UCSD-AML1 (cell line): ENCODE data around the gene TRIM54.
"Not testable (repeated sequence)": the region's sequence is repeated elsewhere in the genome, so short reads cannot be mapped to it uniquely, and the experiment has no call there.

ENCODE experiments used
- DNase-seq: peaks from one replicate; lab custom pipeline; 2025; ENCODE audit not compliant: unreplicated experiment; lab: John Stamatoyannopoulos, UW

TRIM54 gene

DNA sequence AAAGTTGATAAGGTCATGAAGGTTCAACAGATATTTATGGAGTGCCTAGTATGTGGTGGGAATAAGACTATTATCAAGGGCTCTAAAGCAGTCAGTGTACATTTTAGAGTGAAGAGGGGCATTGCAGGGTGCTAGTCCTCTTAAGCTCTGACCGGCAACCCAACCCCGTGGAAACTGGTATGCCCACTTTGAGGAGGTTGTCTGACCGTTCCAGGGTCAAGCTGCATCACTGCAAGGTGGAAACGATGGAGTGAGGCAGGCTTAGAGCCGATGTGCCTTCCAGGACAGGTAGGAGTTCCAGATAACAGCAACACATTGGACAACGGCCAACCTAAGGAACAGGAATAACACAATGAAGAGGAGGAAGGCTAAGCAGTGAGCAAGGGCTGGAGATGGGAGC is 27.4 kb downstream of the TRIM54 start:
- DNase-seq: no peak

DNA sequence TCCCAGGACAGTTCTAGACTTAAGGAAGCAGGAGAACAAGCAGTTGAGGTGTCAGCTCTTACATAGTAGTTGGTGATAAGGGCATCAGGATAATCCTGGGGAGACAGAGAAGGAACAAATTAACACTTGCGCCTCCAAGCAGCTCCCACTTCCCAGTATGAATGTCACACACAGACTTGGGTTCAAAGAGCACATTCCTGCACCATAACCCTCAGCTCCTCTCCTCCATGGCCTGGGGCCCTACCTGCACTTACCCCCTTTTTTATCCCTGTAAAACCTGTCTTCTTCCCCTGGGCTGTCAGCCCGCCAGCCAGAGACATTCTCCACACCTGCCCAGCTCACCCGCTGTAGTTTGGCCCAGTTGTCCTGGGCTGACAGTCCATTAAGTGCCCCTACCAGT is 29.9 kb downstream of the TRIM54 start:
- DNase-seq: no peak

DNA sequence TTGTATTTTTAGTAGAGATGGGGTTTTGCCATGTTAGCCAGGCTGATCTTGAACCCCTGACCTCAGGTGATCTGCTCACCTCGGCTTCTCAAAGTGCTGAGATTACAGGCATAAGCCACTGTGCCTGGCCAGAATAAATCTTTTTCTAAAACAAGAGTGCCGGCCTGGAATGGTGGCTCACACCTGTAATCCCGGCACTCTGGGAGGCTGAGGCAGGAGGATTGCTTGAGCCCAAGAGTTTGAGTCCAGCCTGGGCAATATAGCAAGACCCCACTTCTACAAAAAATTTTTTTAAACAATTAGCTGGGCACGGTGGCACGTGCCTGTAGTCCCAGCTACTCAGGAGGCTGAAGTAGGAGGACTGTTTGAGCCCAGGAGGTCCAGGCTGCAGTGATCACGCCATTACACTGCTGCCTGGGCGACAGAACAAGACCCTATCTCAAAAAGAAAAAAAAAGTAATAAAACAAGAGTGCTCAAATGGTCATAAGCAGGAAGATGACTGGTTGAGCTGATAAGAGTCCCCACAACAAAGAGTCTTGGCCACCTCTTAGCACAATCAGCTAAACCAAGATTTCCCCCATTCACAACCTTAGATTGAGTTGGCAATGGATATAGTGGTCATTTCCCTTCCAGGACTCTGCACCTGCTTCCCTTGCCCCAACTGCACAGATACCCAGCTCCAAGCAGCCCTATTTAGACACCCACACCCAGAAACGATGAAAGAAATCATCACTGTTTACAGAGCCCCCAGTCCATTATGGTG is 31.8 kb downstream of the TRIM54 start:
- DNase-seq: no peak

DNA sequence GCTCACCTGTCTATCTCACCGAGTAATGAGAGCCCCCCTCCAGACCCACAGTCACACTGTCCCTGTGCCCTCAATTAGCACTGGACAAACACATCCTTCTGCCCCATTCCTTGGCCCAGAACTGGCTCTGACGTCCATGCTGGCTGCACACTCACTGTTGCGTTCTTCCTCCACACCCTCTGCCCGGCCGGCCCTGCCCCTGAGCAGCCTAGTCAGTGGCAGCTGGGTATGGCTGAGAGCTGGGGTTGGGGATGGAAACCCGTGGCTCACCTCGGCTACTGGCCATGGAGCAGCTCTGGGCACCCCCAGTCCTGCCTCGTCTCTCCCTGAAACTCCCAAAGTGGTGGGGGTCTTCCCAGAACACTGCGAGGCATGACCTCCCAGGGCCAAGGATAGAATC is 32.5 kb downstream of the TRIM54 start:
- DNase-seq: no peak

DNA sequence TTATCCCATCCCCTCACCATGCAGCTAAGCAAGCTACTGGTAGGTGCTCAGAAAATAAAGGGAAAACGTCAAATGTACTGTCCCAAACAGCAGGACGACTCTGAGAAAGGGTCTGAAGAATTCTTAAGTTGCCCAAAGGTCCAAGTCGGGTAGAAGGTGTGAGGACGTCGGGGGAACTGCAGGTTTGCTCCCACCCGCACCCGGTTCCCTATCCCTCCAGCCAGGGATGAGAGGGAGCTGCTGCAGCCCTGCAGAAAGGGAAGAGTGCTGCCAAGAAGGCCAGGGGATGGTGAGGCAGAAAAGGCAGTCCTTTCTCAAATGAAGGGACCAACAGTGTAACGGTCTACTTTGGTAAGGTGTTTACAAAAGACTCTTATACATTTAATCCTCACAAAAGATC is 32.9 kb downstream of the TRIM54 start:
- no peak for DNase-seq

DNA sequence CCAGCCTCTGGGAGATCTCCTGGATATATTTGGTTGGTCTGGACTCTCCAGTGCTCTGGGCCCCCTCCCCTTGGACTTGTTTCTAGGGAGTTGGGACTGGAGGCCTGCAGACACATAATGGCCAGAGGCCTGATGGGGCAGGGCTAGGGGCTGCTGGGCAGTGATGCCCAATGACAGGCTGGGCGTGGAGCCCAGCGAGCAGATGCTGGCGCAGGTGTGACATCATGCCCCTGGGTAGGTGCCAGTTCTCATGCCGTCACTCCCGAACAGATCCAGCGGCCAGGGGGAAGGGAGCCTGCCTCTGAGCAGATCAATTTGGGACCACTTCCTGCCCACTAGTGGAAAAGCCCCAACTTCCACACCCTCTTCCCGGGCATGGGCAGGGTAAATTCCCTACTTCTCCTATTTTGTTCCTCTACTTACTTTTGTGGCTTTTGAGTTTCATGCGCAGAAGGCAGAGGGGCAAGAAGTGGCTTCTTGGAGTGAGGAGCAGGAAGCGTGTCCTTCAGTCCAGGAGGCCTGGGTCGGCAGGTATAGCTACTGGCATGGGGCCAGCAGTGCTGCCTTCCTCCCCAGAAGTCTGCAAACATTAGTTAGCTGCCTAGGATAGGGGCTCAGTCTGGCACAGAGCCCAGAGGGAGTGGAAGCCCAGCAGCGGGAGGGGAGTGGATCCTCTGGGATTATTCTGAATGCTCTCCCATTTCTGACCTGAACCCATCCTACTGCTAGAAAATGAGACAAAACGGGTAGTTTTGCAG is 34.6 kb downstream of the TRIM54 start:
- no peak for DNase-seq

DNA sequence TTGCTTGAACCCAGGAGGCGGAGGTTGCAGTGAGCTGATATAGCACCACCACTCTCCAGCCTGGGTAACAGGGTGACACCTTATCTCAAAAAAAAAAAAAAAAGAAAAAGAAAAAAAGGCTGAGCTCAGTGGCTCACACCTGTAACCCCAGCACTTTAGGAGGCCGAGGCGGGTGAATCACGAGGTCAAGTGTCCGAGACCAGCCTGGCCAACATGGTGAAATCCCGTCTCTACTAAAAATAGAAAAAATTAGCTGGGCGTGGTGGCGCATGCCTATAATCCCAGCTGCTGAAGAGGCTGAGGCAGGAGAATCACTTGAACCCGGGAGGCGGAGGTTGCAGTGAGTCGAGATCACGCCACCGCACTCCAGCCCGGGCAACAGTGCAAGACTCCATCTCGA is 37.6 kb downstream of the TRIM54 start:
- DNase-seq: not testable (repeated sequence)

DNA sequence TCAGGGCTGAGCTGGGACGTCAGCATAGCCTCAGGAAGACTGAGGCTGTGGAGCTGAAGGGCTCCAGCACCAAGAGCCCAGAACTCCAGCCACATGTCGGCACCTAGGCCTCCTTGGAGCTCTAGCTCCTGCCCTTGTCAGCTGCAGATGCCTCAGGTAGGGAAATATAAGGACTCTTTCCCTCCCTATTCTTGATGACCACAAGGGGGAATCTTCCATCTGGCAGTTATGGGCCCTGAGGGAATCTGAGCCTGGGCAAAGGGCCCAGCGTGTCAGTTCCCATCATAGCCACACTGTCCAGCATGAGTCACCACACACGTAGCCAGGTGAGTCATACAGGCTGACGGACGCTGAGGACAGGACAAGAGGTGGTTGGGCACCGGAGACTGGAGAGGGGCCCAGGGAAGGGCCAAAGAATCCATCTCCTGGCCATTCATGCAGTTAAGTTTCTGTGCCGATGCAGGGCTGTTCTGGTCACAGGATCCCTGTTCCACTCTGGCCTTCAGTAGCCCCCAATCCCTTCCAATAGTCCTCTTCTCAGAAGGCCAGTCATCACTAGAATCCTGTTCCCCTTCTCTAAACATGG is 38.8 kb downstream of the TRIM54 start:
- DNase-seq: no peak

DNA sequence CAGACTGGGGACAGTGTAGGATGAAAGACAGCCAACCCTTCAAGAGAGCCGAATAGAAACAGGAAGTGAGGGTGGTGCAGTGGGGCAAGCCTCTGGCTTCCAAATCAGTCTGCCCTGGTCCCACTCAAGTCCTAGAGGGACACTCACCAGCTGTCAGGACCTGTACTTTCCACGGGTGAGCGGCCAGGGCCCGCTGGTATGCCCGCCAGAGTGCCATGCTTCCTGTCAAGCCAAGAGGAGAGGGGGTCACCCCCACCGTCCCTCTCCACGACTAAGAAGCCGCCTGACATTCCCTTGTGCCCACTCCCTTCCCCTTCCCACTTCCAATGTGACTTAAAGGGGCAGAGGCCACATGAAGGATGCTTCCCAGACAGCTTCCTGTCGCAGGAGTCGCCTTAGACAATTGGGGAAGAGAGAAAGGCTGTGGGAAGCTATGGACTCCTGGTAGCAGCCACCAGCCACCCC is 40.1 kb downstream of the TRIM54 start:
- DNase-seq: no peak

DNA sequence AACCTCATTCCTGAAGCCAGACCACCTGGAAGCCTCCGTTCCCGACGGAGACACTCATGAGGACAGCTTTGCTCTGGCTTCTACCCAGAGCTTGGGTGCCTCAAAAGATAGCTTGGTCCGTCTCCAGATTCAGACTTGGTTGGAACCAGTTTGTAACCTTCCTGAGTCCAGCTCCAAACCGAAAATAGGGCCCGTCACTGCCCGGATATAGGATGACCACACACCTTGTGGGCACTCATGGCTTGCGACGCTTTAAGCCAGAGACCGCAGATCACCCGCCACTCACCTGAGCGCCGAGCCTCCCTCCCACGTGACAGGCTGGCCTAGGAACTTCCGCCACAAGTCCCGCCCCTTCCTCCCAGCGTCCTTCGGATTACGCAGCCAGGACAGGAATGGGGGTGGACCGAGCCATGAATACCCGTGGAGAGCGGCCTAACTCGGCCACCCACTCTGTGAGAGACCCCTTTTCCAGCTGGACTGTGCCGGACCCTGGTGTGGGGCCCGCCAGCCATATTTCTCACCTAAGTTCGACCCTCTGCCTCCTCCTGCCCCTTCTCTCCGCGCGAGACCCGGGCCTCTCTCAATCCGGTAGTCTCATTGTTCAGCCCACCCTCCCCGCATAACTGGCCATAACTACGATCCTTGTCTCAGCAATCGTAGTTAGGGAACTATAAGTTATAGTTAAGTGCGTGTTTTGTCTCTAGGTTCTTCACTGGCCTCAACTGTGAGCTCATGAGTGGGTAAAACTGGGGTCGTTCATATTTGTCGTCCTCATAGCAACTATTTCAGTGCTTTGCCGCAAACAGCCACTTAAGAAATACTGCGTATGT is 40.8 kb downstream of the TRIM54 start, which contains the start of gene MPV17:
TSS of gene MPV17 (minus strand) at position 332 of the 830 bp plus-strand sequence. CDS start 580 bp downstream, outside the sequence.
- peak; percentile 85 for DNase-seq

DNA sequence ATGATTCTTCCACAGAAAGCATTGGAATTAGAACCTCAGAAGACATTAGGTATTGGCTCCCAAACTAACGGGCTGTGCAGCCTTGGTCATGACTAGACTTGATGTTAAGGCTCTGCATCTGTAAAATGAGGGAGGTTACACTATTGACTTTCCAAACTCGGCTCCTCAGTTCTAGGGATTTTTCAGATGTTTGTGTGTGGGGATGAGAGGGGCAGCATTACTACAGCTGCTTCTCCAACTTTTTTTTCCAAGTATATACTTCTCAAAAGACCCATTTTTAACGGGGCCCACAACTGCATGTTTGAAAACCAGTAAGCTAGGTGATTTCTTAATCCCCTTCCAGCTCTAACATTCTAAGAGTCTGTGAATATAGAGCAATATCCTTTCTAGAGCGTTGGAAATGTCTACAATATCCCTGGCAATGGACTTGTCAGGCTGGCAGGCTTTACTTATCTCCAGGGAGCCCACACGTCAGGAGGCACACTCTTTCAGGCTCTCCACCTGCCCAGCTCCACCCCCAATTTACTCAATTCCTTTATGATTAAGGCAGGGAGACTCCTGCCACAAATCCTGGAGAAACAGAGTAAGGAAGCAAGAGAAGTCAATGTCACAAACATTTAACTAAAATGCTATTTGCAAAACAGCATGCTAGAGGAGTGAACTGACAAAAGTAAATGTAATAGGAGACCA is 41.5 kb downstream of the TRIM54 start:
- DNase-seq: no peak

DNA sequence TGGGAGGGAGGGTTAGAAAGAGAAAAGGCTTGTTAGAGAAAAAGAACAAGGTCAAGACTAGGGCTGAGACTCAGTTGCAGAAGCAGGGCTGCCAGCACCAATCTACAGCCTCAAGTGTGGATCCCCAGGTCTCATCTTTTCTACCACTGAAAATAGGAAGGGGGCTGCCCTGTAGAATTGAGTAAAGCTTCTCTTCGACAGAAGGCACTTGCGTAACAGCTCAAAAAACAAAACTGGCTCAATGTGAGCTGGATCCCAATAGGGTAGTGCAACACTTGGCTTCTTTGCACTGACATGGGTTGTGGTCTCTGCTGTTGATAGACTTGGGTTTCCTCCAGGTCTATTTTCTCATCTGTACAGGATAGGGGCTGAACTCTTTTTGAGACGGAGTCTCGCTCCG is 42.5 kb downstream of the TRIM54 start:
- DNase-seq: no peak

DNA sequence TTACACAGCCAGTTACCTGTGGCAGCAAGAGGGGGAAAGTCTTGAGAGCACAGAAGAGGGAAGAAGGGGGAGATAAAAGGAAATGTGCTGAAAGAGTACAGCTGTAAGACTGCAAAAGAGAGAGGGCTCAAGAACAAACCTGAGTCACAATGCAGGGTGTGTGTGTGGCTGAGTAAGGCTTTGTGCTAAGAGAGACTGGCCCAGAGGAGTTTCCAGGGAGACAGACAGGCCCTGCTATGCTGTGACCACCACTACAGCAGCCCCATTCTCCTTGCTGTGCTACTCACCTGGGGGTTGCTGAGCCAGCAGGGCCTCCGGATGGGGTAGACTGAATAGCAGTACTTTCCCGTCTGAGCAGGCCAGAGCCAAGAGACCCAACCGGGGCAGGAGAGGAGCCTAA is 53.1 kb downstream of the TRIM54 start:
- no peak for DNase-seq

DNA sequence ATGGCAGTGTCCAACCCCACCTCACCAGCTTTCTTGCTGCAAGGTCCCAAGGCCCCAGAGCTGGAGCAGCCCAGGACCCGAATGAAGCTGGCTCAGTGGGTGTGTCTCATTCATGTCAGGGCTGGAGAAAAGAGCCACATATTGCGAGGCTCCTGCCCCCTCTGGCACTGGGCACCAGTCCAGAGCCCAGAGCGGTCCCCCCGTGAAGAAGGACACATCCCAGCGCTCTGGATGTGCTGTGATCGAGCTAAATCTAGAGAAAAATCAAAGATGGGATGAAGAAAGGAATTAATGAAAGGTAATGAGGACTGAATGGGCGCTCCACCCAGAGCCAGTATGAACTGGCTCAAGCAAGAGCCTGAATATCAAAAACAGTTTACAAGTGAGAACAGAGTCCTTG is 53.9 kb downstream of the TRIM54 start:
- no peak for DNase-seq

DNA sequence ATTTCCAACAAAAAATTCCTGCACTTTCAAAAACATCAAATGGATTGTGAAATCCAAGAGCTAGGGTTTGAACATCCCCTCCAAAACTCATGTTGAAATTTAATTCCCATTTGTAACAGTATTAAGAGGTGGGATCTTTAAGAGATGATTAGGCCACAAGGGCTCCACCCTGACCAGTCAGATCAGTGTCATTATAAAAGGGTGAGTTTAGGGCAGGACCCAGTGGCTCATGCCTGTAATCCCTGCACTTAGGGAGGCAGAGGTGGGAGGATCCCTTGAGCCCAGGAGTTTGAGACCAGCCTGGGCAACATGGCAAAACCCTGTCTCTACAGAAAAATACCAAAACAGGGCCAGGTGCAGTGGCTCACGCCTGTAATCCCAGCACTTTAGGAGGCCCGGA is 65.4 kb downstream of the TRIM54 start:
- no peak for DNase-seq

DNA sequence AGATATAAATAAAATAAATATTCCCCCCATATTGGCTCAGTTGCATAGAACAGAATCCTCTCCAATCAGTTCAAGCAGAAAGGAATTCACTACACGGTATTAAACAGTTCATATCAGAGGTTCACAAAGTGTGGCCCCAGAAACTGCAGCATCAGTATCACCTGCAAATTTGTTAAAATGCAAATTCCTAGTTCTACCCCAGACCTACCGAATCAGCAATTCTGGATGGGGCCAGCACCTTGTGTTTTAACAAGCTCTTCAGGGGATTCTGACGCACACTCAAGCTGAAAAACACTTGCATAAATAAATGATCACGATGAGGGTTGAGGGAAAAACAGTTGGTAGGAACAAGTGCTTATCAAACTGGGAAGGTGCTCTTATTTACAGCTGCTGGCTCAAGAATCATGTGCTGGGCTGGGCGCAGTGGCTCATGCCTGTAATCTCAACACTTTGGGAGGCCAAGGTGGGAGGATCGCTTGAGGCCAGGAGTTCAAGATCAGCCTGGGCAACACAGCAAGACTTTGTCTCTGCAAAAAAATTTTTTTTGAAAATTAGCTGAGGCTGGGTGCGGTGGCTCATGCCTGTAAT is 68.0 kb downstream of the TRIM54 start:
- no peak for DNase-seq

DNA sequence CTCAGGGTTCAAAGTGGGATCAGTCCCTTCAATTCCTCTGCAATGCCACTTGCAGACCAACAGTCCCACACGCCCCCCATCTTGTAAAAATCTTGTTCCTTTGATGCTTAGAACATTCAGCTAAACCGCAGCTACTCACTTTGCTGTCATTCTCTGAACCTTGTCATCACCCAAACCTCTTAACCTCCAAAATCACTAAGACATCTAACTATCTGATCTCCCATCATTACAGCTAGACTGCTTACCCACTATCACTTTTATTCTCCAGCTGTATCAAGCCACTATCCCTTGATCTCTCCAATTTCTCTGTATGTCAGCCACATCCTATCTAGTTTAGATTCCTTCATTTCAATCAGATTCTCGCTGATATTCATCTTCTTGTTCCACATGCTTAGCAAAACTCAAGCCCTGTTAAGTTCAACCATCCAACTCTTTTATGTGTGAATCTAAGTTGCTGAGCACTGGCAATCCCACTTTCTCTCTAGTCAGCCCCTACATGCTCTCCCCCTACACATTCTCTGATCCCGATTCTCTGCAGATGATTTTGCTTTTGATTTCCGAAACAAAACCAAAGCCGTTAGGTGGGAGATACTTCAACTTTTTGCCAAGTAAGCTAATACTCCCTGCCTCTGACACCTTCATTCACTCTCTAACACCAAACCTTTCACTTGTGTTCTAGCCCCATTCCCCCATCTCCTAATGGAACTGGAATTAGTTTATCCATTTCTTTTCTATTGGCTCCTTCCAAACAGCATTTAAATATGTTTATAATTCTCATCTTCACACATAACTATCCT is 69.8 kb downstream of the TRIM54 start:
- DNase-seq: no peak

DNA sequence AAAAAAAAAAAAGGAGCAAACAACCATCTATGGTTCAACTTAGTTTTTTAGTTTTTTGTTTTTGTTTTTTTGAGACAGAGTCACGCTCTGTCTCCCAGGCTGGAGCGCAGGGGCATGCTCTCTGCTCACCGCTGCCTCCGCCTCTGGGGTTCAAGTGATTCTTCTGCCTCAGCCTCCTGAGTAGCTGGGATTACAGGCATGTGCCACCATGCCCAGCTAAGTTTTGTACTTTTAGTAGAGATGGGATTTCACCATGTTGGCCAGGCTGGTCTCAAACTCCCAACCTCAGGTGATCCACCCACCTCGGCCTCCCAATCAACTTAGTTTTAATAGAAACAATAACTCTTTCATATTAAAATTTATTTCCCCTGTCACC is 71.1 kb downstream of the TRIM54 start:
- DNase-seq: not testable (repeated sequence)
